Vagina (tissue), 2 donors: ENCODE measurements around the gene TSPAN9.

Experiments used
- POLR2AphosphoS5 ChIP-seq, 2 donors: sonication (generic); formaldehyde crosslinking; IDR thresholded peaks; one replicate each; pipeline ENCODE4 v1.9.0; 2017; ENCODE audit warnings: antibody characterized with exemption in 2 of 2, mild to moderate bottlenecking in 2 of 2, low read depth in 1 of 2; ENCODE audit not compliant: insufficient read depth in 1 of 2
- TF ChIP-seq, protein P1 (sequence below), 3 experiments: fragments of 450-650 bp in 2 of 3; fragments of 200-600 bp in 1 of 3; sonication (generic) in 1 of 3; IDR thresholded peaks; one replicate each; pipeline ENCODE4 v1.5.1; 2017 to 2019; ENCODE audit warnings: antibody characterized with exemption in 3 of 3, mild to moderate bottlenecking in 2 of 3, moderate library complexity in 2 of 3

DNA sequence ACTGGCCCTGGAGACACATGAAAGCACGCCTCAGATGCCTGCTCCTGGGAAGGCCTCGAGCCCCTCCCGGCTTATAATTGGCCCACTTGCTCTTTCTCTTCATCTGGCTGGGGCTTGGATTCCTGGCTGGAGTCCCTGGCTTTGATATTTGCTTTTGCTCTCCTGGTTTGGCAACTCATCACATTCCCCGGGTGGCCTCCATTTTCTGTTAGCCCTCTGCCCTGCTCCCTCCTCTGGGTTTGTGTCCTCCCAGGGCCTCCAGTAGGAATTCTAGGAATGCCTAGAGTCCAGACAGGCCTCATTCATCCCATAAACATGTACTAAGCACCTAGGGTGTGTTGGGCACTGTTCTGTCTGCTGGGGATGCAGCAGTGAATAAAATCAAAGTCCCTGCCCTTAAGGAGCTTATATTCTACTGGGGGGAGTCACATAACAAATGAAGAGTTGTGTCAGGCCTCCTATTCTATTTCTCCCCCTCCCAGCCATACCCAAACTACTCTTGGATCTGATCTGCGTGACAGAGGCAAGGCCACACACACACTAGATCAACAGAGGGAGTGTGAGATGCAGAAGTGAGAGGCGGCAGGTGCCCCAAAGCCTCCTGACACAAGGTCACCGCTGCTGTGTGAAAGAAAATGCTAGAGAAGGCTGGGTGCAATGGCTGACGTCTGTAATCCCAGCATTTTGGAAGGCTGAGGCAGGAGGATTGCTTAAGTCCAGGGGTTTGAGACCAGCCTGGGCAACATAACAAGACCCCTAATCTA, 21.3 kb upstream of the TSPAN9 start:
- TF ChIP-seq, protein P1, sequence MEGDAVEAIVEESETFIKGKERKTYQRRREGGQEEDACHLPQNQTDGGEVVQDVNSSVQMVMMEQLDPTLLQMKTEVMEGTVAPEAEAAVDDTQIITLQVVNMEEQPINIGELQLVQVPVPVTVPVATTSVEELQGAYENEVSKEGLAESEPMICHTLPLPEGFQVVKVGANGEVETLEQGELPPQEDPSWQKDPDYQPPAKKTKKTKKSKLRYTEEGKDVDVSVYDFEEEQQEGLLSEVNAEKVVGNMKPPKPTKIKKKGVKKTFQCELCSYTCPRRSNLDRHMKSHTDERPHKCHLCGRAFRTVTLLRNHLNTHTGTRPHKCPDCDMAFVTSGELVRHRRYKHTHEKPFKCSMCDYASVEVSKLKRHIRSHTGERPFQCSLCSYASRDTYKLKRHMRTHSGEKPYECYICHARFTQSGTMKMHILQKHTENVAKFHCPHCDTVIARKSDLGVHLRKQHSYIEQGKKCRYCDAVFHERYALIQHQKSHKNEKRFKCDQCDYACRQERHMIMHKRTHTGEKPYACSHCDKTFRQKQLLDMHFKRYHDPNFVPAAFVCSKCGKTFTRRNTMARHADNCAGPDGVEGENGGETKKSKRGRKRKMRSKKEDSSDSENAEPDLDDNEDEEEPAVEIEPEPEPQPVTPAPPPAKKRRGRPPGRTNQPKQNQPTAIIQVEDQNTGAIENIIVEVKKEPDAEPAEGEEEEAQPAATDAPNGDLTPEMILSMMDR (IDR thresholded peaks at IDR 0.05): no peak
- TF ChIP-seq POLR2AphosphoS5 (IDR thresholded peaks at IDR 0.05; ENCODE audit: insufficient read depth in 1 of 2, low read depth in 1 of 2): no peak
